SK-N-SH treated with all-trans-retinoic acid at 6 μM for 48 hours (cell line): Measurements from ENCODE around the gene CIT.

Experiments
- ATAC-seq: fragments of 200-7000 bp; cut with Tn5 transposase; 3 replicates; pipeline ENCODE4 v1.9.1; 2020; ENCODE audit warnings: mild to moderate bottlenecking, moderate library complexity
- BACH2 ChIP-seq: fragments of 250-450 bp; sonication (Bioruptor Pico); IDR thresholded peaks from 2 replicates; pipeline ENCODE4 v1.9.0; 2021; ENCODE audit warnings: mild to moderate bottlenecking, borderline replicate concordance
- CSDC2 ChIP-seq: fragments of 250-450 bp; sonication (Bioruptor Pico); IDR thresholded peaks from 2 replicates; pipeline ENCODE4 v1.5.0; 2020; ENCODE audit warnings: mild to moderate bottlenecking, moderate library complexity
- CSRNP3 ChIP-seq: fragments of 250-450 bp; sonication (Bioruptor Pico); IDR thresholded peaks from 2 replicates; pipeline ENCODE4 v1.5.1; 2021; ENCODE audit warnings: mild to moderate bottlenecking, moderate library complexity
- ESRRG ChIP-seq: fragments of 250-450 bp; sonication (Bioruptor Pico); IDR thresholded peaks from 2 replicates; pipeline ENCODE4 v1.6.1; 2021; ENCODE audit warnings: mild to moderate bottlenecking
- OSR1 ChIP-seq: fragments of 250-450 bp; sonication (Bioruptor Pico); IDR thresholded peaks from 2 replicates; pipeline ENCODE4 v1.8.0; 2022; ENCODE audit warnings: moderate library complexity, mild to moderate bottlenecking, inconsistent platforms
- PATZ1 ChIP-seq: fragments of 250-450 bp; sonication (Bioruptor Pico); IDR thresholded peaks from 2 replicates; pipeline ENCODE4 v1.8.0; 2020; ENCODE audit warnings: mild to moderate bottlenecking, moderate library complexity, borderline replicate concordance
- PPARA ChIP-seq: fragments of 250-450 bp; sonication (Bioruptor Pico); IDR thresholded peaks from 2 replicates; pipeline ENCODE4 v1.5.0; 2020; ENCODE audit warnings: mild to moderate bottlenecking, borderline replicate concordance
- RARB ChIP-seq: fragments of 250-450 bp; sonication (Bioruptor Pico); IDR thresholded peaks from 2 replicates; pipeline ENCODE4 v1.8.0; 2021; ENCODE audit warnings: mild to moderate bottlenecking, moderate library complexity
- SNAI2 ChIP-seq: fragments of 250-450 bp; sonication (Bioruptor Pico); IDR thresholded peaks from 2 replicates; pipeline ENCODE4 v1.5.0; 2020; ENCODE audit warnings: mild to moderate bottlenecking, moderate library complexity
- TCF4 ChIP-seq: fragments of 250-450 bp; sonication (Bioruptor Pico); IDR thresholded peaks from 2 replicates; pipeline ENCODE4 v1.8.0; 2021; ENCODE audit warnings: mild to moderate bottlenecking, moderate library complexity, borderline replicate concordance
- TOX ChIP-seq: fragments of 250-450 bp; sonication (Bioruptor Pico); IDR thresholded peaks from 2 replicates; pipeline ENCODE4 v1.8.0; 2021; ENCODE audit warnings: mild to moderate bottlenecking, moderate library complexity, borderline replicate concordance
- ZC3H10 ChIP-seq: fragments of 250-450 bp; sonication (Bioruptor Pico); IDR thresholded peaks from 2 replicates; pipeline ENCODE4 v1.5.1; 2021; ENCODE audit warnings: mild to moderate bottlenecking, moderate library complexity
- ZFP3 ChIP-seq: fragments of 250-450 bp; sonication (Bioruptor Pico); IDR thresholded peaks from 2 replicates; pipeline ENCODE4 v1.5.0; 2020; ENCODE audit warnings: mild to moderate bottlenecking, moderate library complexity
- ZFP30 ChIP-seq: fragments of 450-650 bp; formaldehyde crosslinking; IDR thresholded peaks from 2 replicates; pipeline ENCODE4 v1.5.0; 2022; ENCODE audit warnings: mild to moderate bottlenecking, moderate library complexity
- ZNF565 ChIP-seq: fragments of 450-650 bp; formaldehyde crosslinking; conservative IDR thresholded peaks from 2 replicates; pipeline ENCODE4 v1.5.0; 2020; ENCODE audit warnings: low read depth, mild to moderate bottlenecking, moderate library complexity
- ZNF70 ChIP-seq: fragments of 450-650 bp; formaldehyde crosslinking; IDR thresholded peaks from 2 replicates; pipeline ENCODE4 v1.5.0; 2020; ENCODE audit warnings: mild to moderate bottlenecking, moderate library complexity
- ZNF8 ChIP-seq: fragments of 450-650 bp; formaldehyde crosslinking; IDR thresholded peaks from 2 replicates; pipeline ENCODE4 v1.5.0; 2020; ENCODE audit warnings: mild to moderate bottlenecking, moderate library complexity
- TF ChIP-seq, protein P1 (sequence below): fragments of 250-450 bp; sonication (Bioruptor Pico); IDR thresholded peaks from 2 replicates; pipeline ENCODE4 v1.5.1; 2020; ENCODE audit warnings: low read depth, mild to moderate bottlenecking, moderate library complexity
- TF ChIP-seq, protein P2 (sequence below): fragments of 250-450 bp; sonication (Bioruptor Pico); IDR thresholded peaks from 2 replicates; pipeline ENCODE4 v1.5.0; 2020; ENCODE audit warnings: mild to moderate bottlenecking, moderate library complexity
- TF ChIP-seq, protein P3 (sequence below): fragments of 250-450 bp; sonication (Bioruptor Pico); IDR thresholded peaks from 2 replicates; pipeline ENCODE4 v1.8.0; 2021; ENCODE audit warnings: low read depth, mild to moderate bottlenecking, moderate library complexity, borderline replicate concordance

The CIT gene

DNA sequence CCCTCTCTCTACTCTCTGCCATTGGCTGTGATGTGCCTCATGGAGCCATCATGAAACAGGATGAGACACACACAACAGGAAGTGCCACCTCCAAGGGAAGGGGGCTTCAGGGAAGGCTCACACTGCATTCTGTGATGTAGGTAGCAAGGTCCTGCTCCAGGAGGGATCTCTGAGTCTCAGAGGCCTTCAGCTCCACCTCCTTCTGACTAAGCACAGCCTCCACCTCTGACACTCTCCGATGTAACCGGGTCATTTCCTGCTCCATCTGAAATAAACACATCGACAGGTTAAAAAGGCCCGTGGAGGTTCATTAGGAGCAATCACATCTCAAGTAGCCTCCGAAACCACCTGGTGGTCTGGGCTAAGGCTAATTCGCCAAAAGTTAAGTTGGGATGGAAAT is 93.3 kb downstream of the CIT start:
- no peak for TF ChIP-seq RARB (CRISPR knock-in tag)
- TF ChIP-seq, protein P1, sequence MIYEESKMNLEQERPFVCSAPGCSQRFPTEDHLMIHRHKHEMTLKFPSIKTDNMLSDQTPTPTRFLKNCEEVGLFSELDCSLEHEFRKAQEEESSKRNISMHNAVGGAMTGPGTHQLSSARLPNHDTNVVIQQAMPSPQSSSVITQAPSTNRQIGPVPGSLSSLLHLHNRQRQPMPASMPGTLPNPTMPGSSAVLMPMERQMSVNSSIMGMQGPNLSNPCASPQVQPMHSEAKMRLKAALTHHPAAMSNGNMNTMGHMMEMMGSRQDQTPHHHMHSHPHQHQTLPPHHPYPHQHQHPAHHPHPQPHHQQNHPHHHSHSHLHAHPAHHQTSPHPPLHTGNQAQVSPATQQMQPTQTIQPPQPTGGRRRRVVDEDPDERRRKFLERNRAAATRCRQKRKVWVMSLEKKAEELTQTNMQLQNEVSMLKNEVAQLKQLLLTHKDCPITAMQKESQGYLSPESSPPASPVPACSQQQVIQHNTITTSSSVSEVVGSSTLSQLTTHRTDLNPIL (CRISPR knock-in tag) = no peak
- no peak for TF ChIP-seq ZFP3 (CRISPR knock-in tag)
- no peak for TF ChIP-seq BACH2 (CRISPR knock-in tag)
- no peak for TF ChIP-seq CSDC2
- TF ChIP-seq, protein P2, sequence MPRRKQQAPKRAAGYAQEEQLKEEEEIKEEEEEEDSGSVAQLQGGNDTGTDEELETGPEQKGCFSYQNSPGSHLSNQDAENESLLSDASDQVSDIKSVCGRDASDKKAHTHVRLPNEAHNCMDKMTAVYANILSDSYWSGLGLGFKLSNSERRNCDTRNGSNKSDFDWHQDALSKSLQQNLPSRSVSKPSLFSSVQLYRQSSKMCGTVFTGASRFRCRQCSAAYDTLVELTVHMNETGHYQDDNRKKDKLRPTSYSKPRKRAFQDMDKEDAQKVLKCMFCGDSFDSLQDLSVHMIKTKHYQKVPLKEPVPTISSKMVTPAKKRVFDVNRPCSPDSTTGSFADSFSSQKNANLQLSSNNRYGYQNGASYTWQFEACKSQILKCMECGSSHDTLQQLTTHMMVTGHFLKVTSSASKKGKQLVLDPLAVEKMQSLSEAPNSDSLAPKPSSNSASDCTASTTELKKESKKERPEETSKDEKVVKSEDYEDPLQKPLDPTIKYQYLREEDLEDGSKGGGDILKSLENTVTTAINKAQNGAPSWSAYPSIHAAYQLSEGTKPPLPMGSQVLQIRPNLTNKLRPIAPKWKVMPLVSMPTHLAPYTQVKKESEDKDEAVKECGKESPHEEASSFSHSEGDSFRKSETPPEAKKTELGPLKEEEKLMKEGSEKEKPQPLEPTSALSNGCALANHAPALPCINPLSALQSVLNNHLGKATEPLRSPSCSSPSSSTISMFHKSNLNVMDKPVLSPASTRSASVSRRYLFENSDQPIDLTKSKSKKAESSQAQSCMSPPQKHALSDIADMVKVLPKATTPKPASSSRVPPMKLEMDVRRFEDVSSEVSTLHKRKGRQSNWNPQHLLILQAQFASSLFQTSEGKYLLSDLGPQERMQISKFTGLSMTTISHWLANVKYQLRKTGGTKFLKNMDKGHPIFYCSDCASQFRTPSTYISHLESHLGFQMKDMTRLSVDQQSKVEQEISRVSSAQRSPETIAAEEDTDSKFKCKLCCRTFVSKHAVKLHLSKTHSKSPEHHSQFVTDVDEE (CRISPR knock-in tag) = no peak
- no peak for ATAC-seq

DNA sequence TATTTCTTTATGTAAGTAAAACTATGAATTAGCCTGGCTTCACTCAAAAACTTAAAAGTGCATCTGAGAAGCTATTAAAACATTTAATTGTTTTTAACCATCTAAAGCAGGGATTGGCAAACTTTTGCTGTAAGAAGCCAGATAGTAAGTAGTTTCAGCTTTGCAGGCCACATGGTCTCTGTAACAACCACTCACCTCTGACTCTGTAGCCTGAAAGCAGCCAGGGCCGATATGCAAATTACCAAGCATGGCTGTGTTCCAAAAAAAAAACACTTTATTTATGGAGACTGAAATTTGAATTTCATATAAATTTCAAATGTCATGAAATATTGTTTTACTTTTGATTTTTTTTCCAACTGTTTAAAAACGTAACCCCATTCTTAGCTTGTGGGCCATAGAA is 95.3 kb downstream of the CIT start:
- TF ChIP-seq ZNF70 (CRISPR knock-in tag) = no peak
- no peak for TF ChIP-seq ZC3H10 (CRISPR knock-in tag)
- no peak for TF ChIP-seq PPARA
- no peak for TF ChIP-seq CSRNP3 (CRISPR knock-in tag)
- TF ChIP-seq ZFP3 (CRISPR knock-in tag) = no peak
- no peak for TF ChIP-seq PATZ1 (CRISPR knock-in tag)
- TF ChIP-seq, protein P1 (CRISPR knock-in tag) = no peak
- no peak for TF ChIP-seq ZNF8 (CRISPR knock-in tag)
- no peak for TF ChIP-seq ESRRG (CRISPR knock-in tag)
- no peak for TF ChIP-seq ZNF565 (CRISPR knock-in tag)
- TF ChIP-seq SNAI2 (CRISPR knock-in tag) = no peak
- no peak for TF ChIP-seq TOX (CRISPR knock-in tag)
- TF ChIP-seq, protein P3, sequence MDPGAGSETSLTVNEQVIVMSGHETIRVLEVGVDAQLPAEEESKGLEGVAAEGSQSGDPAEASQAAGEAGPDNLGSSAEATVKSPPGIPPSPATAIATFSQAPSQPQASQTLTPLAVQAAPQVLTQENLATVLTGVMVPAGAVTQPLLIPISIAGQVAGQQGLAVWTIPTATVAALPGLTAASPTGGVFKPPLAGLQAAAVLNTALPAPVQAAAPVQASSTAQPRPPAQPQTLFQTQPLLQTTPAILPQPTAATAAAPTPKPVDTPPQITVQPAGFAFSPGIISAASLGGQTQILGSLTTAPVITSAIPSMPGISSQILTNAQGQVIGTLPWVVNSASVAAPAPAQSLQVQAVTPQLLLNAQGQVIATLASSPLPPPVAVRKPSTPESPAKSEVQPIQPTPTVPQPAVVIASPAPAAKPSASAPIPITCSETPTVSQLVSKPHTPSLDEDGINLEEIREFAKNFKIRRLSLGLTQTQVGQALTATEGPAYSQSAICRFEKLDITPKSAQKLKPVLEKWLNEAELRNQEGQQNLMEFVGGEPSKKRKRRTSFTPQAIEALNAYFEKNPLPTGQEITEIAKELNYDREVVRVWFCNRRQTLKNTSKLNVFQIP (CRISPR knock-in tag) = no peak
- no peak for TF ChIP-seq ZFP30
- no peak for TF ChIP-seq OSR1 (CRISPR knock-in tag)
- no peak for ATAC-seq

GRCh38 chr12:119780786-119781434 is 96.2 kb downstream of the CIT start:
- ATAC-seq = peak; percentile 71
- TF ChIP-seq ZNF565 (CRISPR knock-in tag) = no peak
- TF ChIP-seq ZNF8 (CRISPR knock-in tag) = no peak
- TF ChIP-seq CSRNP3 (CRISPR knock-in tag) = no peak
- TF ChIP-seq, protein P2 (CRISPR knock-in tag) = no peak
- no peak for TF ChIP-seq RARB (CRISPR knock-in tag)
- no peak for TF ChIP-seq CSDC2
- no peak for TF ChIP-seq ESRRG (CRISPR knock-in tag)
- TF ChIP-seq OSR1 (CRISPR knock-in tag) = no peak
- no peak for TF ChIP-seq ZFP3 (CRISPR knock-in tag)
- no peak for TF ChIP-seq TCF4
